ENCODE measurements around the gene MN1.

The MN1 gene

GRCh38 chr22:27796829-27797519 lies 4.6 kb downstream of the MN1 start:
- H3K27me3 ChIP-seq (ENCODE audit: control insufficient read depth, insufficient read depth, low read length) = peaks cover 90% of the 10 kb centered on the region
- H3K4me3 ChIP-seq (ENCODE audit: low read length) = peak overlapping the region; percentile 11
- H3K9me3 ChIP-seq (ENCODE audit: control insufficient read depth, low read depth, low read length) = no peaks in the 10 kb centered on the region
- H3K9ac ChIP-seq (ENCODE audit: low read length) = no peak overlapping the region
- no peak overlapping the region for H3K27ac ChIP-seq (ENCODE audit: low read length)
- H3K36me3 ChIP-seq (ENCODE audit: control insufficient read depth, low read depth, low read length) = no peaks in the 10 kb centered on the region
- peaks cover 40% of the 10 kb centered on the region for H3K4me1 ChIP-seq (ENCODE audit: control insufficient read depth, low read depth, low read length)

- H3K9me3 ChIP-seq (ENCODE audit: control insufficient read depth, low read depth, low read length) = no peaks in the 10 kb centered on the region
- H3K9ac ChIP-seq (ENCODE audit: low read length) = no peak overlapping the region
- H3K36me3 ChIP-seq (ENCODE audit: control insufficient read depth, low read depth, low read length) = no peaks in the 10 kb centered on the region
- no peak overlapping the region for H3K27ac ChIP-seq (ENCODE audit: low read length)
- peak overlapping the region; percentile 47 for H3K4me3 ChIP-seq (ENCODE audit: low read length)
- peaks cover 50% of the 10 kb centered on the region for H3K4me1 ChIP-seq (ENCODE audit: control insufficient read depth, low read depth, low read length)
- H3K27me3 ChIP-seq (ENCODE audit: control insufficient read depth, insufficient read depth, low read length) = peaks cover 99% of the 10 kb centered on the region
Measured at GRCh38 chr22:27795696-27796517, 5.6 kb downstream of the MN1 start.

GRCh38 chr22:27795053-27795452 lies 6.5 kb downstream of the MN1 start:
- no peak overlapping the region for H3K27ac ChIP-seq (ENCODE audit: low read length)
- H3K4me1 ChIP-seq (ENCODE audit: control insufficient read depth, low read depth, low read length) = peaks cover 51% of the 10 kb centered on the region
- H3K9me3 ChIP-seq (ENCODE audit: control insufficient read depth, low read depth, low read length) = no peaks in the 10 kb centered on the region
- H3K9ac ChIP-seq (ENCODE audit: low read length) = peak overlapping the region; percentile 24
- peaks cover 99% of the 10 kb centered on the region for H3K27me3 ChIP-seq (ENCODE audit: control insufficient read depth, insufficient read depth, low read length)
- peak overlapping the region; percentile 47 for H3K4me3 ChIP-seq (ENCODE audit: low read length)
- H3K36me3 ChIP-seq (ENCODE audit: control insufficient read depth, low read depth, low read length) = no peaks in the 10 kb centered on the region

- no peak overlapping the region for H3K27ac ChIP-seq (ENCODE audit: low read length)
- peaks cover 51% of the 10 kb centered on the region for H3K4me1 ChIP-seq (ENCODE audit: control insufficient read depth, low read depth, low read length)
- H3K27me3 ChIP-seq (ENCODE audit: control insufficient read depth, insufficient read depth, low read length) = peaks cover 99% of the 10 kb centered on the region
- no peak overlapping the region for H3K9ac ChIP-seq (ENCODE audit: low read length)
- H3K36me3 ChIP-seq (ENCODE audit: control insufficient read depth, low read depth, low read length) = no peaks in the 10 kb centered on the region
- peak overlapping the region; percentile 47 for H3K4me3 ChIP-seq (ENCODE audit: low read length)
- no peaks in the 10 kb centered on the region for H3K9me3 ChIP-seq (ENCODE audit: control insufficient read depth, low read depth, low read length)
Measured at GRCh38 chr22:27794226-27794625, 7.3 kb downstream of the MN1 start.

- H3K36me3 ChIP-seq (ENCODE audit: control insufficient read depth, low read depth, low read length) = no peaks in the 10 kb centered on the region
- no peak overlapping the region for H3K27ac ChIP-seq (ENCODE audit: low read length)
- peaks cover 51% of the 10 kb centered on the region for H3K4me1 ChIP-seq (ENCODE audit: control insufficient read depth, low read depth, low read length)
- no peaks in the 10 kb centered on the region for H3K9me3 ChIP-seq (ENCODE audit: control insufficient read depth, low read depth, low read length)
- no peak overlapping the region for H3K9ac ChIP-seq (ENCODE audit: low read length)
- no peak overlapping the region for H3K4me3 ChIP-seq (ENCODE audit: low read length)
- peaks cover 99% of the 10 kb centered on the region for H3K27me3 ChIP-seq (ENCODE audit: control insufficient read depth, insufficient read depth, low read length)
Measured at GRCh38 chr22:27793576-27793975, 8.0 kb downstream of the MN1 start.

GRCh38 chr22:27792452-27793161 lies 8.9 kb downstream of the MN1 start:
- H3K27me3 ChIP-seq (ENCODE audit: control insufficient read depth, insufficient read depth, low read length) = peaks cover 92% of the 10 kb centered on the region
- H3K4me3 ChIP-seq (ENCODE audit: low read length) = no peak overlapping the region
- H3K36me3 ChIP-seq (ENCODE audit: control insufficient read depth, low read depth, low read length) = no peaks in the 10 kb centered on the region
- H3K4me1 ChIP-seq (ENCODE audit: control insufficient read depth, low read depth, low read length) = peaks cover 51% of the 10 kb centered on the region
- H3K9ac ChIP-seq (ENCODE audit: low read length) = no peak overlapping the region
- H3K9me3 ChIP-seq (ENCODE audit: control insufficient read depth, low read depth, low read length) = no peaks in the 10 kb centered on the region
- no peak overlapping the region for H3K27ac ChIP-seq (ENCODE audit: low read length)

GRCh38 chr22:27791859-27792241 lies 9.7 kb downstream of the MN1 start:
- H3K4me3 ChIP-seq (ENCODE audit: low read length) = peak overlapping the region; percentile 14
- H3K9ac ChIP-seq (ENCODE audit: low read length) = no peak overlapping the region
- no peaks in the 10 kb centered on the region for H3K36me3 ChIP-seq (ENCODE audit: control insufficient read depth, low read depth, low read length)
- H3K27ac ChIP-seq (ENCODE audit: low read length) = no peak overlapping the region
- H3K27me3 ChIP-seq (ENCODE audit: control insufficient read depth, insufficient read depth, low read length) = peaks cover 84% of the 10 kb centered on the region
- H3K4me1 ChIP-seq (ENCODE audit: control insufficient read depth, low read depth, low read length) = peaks cover 51% of the 10 kb centered on the region
- H3K9me3 ChIP-seq (ENCODE audit: control insufficient read depth, low read depth, low read length) = no peaks in the 10 kb centered on the region

GRCh38 chr22:27791159-27791858 lies 10.2 kb downstream of the MN1 start:
- Histone ChIP-seq H3K9me3 (ENCODE audit: control insufficient read depth, low read depth, low read length) (no peaks in the 10 kb centered on the region), H3K36me3 (ENCODE audit: control insufficient read depth, low read depth, low read length) (no peaks in the 10 kb centered on the region), H3K4me3 (ENCODE audit: low read length) (peak overlapping the region; percentile 14), H3K27ac (ENCODE audit: low read length) (no peak overlapping the region), H3K4me1 (ENCODE audit: control insufficient read depth, low read depth, low read length) (peaks cover 56% of the 10 kb centered on the region), H3K27me3 (ENCODE audit: control insufficient read depth, insufficient read depth, low read length) (peaks cover 79% of the 10 kb centered on the region), H3K9ac (ENCODE audit: low read length) (no peak overlapping the region)

GRCh38 chr22:27790376-27791158 lies 11.0 kb downstream of the MN1 start:
- H3K27me3 ChIP-seq (ENCODE audit: control insufficient read depth, insufficient read depth, low read length) = peaks cover 71% of the 10 kb centered on the region
- peak overlapping the region; percentile 14 for H3K4me3 ChIP-seq (ENCODE audit: low read length)
- H3K4me1 ChIP-seq (ENCODE audit: control insufficient read depth, low read depth, low read length) = peaks cover 57% of the 10 kb centered on the region
- H3K9ac ChIP-seq (ENCODE audit: low read length) = no peak overlapping the region
- no peaks in the 10 kb centered on the region for H3K36me3 ChIP-seq (ENCODE audit: control insufficient read depth, low read depth, low read length)
- no peaks in the 10 kb centered on the region for H3K9me3 ChIP-seq (ENCODE audit: control insufficient read depth, low read depth, low read length)
- no peak overlapping the region for H3K27ac ChIP-seq (ENCODE audit: low read length)

GRCh38 chr22:27788500-27789288 lies 12.9 kb downstream of the MN1 start:
- H3K4me1 ChIP-seq (ENCODE audit: control insufficient read depth, low read depth, low read length) = peaks cover 57% of the 10 kb centered on the region

More at GRCh38 chr22:27788500-27789288, 12.9 kb downstream of the MN1 start:
- no peaks in the 10 kb centered on the region for H3K9me3 ChIP-seq (ENCODE audit: control insufficient read depth, low read depth, low read length)
- peaks cover 53% of the 10 kb centered on the region for H3K27me3 ChIP-seq (ENCODE audit: control insufficient read depth, insufficient read depth, low read length)
- H3K4me3 ChIP-seq (ENCODE audit: low read length) = no peak overlapping the region
- H3K9ac ChIP-seq (ENCODE audit: low read length) = no peak overlapping the region
- H3K36me3 ChIP-seq (ENCODE audit: control insufficient read depth, low read depth, low read length) = no peaks in the 10 kb centered on the region
- no peak overlapping the region for H3K27ac ChIP-seq (ENCODE audit: low read length)
